Tibial nerve (tissue), 4 donors: ENCODE results near the gene VEGFD. TPM values are rescaled to one million over a fixed set of nuclear protein-coding genes. Genes with fewer than 3 reads are reported as not detected.

Experiments
- DNase-seq, 2 donors: peaks; one replicate each; pipeline ENCODE4 v3.0.0-alpha.2; 2019; ENCODE audit warnings: low spot score in 2 of 2
- H3K27ac ChIP-seq, 4 donors: fragments of 200-600 bp; sonication (generic) in 3 of 4; one replicate each; pipeline ENCODE4 v1.5.1; 2017 to 2019; ENCODE audit warnings: mild to moderate bottlenecking in 1 of 4
- H3K27me3 ChIP-seq, 2 donors: fragments of 200-600 bp; sonication (generic) in 1 of 2; one replicate each; pipeline versions ENCODE4 v1.5.1 to v1.6.0; 2017 to 2019
- H3K36me3 ChIP-seq, 3 donors: fragments of 200-600 bp; sonication (generic); one replicate each; pipeline ENCODE4 v1.5.1; 2018 to 2019
- H3K4me1 ChIP-seq, 4 donors: fragments of 200-600 bp; sonication (generic) in 3 of 4; one replicate each; pipeline ENCODE4 v1.5.1; 2017 to 2019
- H3K4me3 ChIP-seq, 4 donors: fragments of 200-600 bp; sonication (generic) in 3 of 4; one replicate each; pipeline ENCODE4 v1.5.1; 2017 to 2019; ENCODE audit warnings: mild to moderate bottlenecking in 1 of 4, moderate library complexity in 1 of 4
- H3K9me3 ChIP-seq, 4 donors: fragments of 200-600 bp; sonication (generic) in 3 of 4; one replicate each; pipeline ENCODE4 v1.5.1; 2017 to 2019
- EP300 ChIP-seq, 2 donors: sonication (generic); formaldehyde crosslinking; IDR thresholded peaks; one replicate each; pipeline ENCODE4 v1.6.1; 2017; ENCODE audit warnings: antibody characterized with exemption in 2 of 2, mild to moderate bottlenecking in 1 of 2
- POLR2A ChIP-seq, 2 donors: fragments of 450-650 bp; IDR thresholded peaks; one replicate each; pipeline ENCODE4 v1.6.1; 2017; ENCODE audit warnings: antibody characterized with exemption in 2 of 2, mild to moderate bottlenecking in 2 of 2, moderate library complexity in 2 of 2
- WGBS, 2 donors: methylation state at CpG; one replicate each; pipeline ENCODE4 v1.1.5; 2018; 5-methylcytosine and 5-hydroxymethylcytosine counted together
- total RNA-seq, 4 donors: library from RNA; depleted of rRNA; stranded (reverse); fragments of >200 nt; gene quantifications; one replicate each; pipeline ENCODE4 v1.1.0, GENCODE V29; 2016
- TF ChIP-seq, protein P1 (sequence below), 5 experiments: fragments of 200-600 bp in 3 of 5; fragments of 450-650 bp in 2 of 5; sonication (generic) in 3 of 5; IDR thresholded peaks; one replicate each; pipeline ENCODE4 v1.5.1; 2016 to 2019; ENCODE audit warnings: antibody characterized with exemption in 5 of 5, mild to moderate bottlenecking in 3 of 5, moderate library complexity in 2 of 5

The VEGFD gene
- total RNA-seq, 4 donors from 2014 or later: 1.5 to 5.0 (median 1.8) TPM

DNA sequence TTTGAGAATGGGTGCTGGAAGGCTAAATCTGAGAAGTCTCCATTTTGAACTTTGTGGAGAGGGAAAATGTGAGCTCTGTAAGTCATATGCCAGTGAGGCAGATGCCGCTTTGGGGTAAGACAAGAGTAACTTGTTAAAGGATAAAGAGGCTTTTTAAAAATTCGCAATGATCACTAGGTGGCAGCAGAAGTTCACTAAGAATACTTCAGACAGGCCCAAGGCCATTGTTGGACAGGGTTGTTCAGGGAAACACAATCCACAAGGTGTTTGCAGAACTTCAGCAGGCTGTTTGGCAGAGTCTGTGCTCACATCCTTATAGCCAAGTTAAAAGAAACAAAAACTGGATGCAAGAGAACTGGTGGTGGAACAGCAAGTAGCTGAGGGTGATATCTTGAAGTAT lies 35.2 kb downstream of the VEGFD start:
- Histone ChIP-seq H3K9me3 (no peaks in the 10 kb centered on the region), H3K36me3 (no peaks in the 10 kb centered on the region), H3K4me3 (no peak overlapping the region), H3K4me1 (no peaks in the 10 kb centered on the region), H3K27me3 (peaks cover 0 to 3% of the 10 kb centered on the region in 2 donors), H3K27ac (no peak overlapping the region)
- DNase-seq: peak in 1 of 2 donors; percentile 67
- WGBS, 2 donors: 18 to 28% methylated on average over 2 of the region's 2 CpGs
- TF ChIP-seq POLR2A (IDR thresholded peaks at IDR 0.05) (no peak), EP300 (IDR thresholded peaks at IDR 0.05) (no peak)
- TF ChIP-seq, protein P1, sequence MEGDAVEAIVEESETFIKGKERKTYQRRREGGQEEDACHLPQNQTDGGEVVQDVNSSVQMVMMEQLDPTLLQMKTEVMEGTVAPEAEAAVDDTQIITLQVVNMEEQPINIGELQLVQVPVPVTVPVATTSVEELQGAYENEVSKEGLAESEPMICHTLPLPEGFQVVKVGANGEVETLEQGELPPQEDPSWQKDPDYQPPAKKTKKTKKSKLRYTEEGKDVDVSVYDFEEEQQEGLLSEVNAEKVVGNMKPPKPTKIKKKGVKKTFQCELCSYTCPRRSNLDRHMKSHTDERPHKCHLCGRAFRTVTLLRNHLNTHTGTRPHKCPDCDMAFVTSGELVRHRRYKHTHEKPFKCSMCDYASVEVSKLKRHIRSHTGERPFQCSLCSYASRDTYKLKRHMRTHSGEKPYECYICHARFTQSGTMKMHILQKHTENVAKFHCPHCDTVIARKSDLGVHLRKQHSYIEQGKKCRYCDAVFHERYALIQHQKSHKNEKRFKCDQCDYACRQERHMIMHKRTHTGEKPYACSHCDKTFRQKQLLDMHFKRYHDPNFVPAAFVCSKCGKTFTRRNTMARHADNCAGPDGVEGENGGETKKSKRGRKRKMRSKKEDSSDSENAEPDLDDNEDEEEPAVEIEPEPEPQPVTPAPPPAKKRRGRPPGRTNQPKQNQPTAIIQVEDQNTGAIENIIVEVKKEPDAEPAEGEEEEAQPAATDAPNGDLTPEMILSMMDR (IDR thresholded peaks at IDR 0.05): peak; percentile 34 to 56 (median 47)

DNA sequence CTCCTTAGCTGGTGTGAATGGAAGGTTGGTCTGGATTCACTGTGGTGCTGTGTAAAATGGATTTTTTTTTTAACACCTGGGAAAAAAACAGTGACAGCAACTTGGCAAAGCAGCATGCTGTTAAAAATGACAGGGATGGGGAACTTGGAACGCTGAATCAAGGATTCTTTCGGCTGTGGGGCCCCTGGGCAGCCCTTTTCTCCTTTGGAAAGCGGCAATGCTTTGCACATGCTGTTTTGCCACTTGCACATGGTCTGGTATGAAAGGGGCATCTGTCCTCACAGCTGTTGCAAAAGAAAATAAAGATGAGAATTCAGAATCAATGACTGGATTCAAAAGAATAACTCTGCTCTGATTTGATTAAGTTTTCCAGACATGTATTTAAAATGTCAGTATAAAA lies 38.2 kb downstream of the VEGFD start:
- Histone ChIP-seq H3K9me3 (no peaks in the 10 kb centered on the region), H3K27ac (no peak overlapping the region), H3K27me3 (peaks cover 0 to 3% of the 10 kb centered on the region in 2 donors), H3K36me3 (no peaks in the 10 kb centered on the region), H3K4me1 (no peaks in the 10 kb centered on the region), H3K4me3 (no peak overlapping the region)
- no peak for DNase-seq
- TF ChIP-seq, protein P1 (IDR thresholded peaks at IDR 0.05): no peak
- TF ChIP-seq EP300 (IDR thresholded peaks at IDR 0.05) (no peak), POLR2A (IDR thresholded peaks at IDR 0.05) (no peak)
- 62 to 65% methylated on average over 3 of the region's 3 CpGs for WGBS, 2 donors

DNA sequence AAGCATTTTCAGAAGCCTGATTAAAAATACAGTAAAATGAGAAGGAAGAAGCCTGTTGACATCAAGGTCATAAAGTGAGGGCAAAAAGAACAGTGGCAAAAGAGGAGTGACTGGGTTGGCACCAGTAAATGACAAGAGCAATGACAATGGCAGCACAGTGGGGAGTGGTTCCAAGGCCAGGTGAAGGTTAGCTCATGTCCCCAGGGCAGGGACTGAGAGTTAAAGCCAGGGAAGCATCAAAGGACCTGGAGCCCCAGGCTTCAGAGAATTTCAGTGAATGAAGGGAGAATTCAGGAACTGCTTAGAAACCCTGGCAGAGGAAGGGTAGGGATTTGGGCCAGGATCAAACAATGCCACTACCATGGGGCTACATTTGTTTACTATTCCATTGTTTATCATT lies 40.1 kb downstream of the VEGFD start:
- TF ChIP-seq POLR2A (IDR thresholded peaks at IDR 0.05): no peak
- TF ChIP-seq, protein P1 (IDR thresholded peaks at IDR 0.05): no peak
- no peak for TF ChIP-seq EP300 (IDR thresholded peaks at IDR 0.05)
- Histone ChIP-seq H3K4me1 (no peaks in the 10 kb centered on the region), H3K27me3 (peaks cover 0 to 3% of the 10 kb centered on the region in 2 donors)

DNA sequence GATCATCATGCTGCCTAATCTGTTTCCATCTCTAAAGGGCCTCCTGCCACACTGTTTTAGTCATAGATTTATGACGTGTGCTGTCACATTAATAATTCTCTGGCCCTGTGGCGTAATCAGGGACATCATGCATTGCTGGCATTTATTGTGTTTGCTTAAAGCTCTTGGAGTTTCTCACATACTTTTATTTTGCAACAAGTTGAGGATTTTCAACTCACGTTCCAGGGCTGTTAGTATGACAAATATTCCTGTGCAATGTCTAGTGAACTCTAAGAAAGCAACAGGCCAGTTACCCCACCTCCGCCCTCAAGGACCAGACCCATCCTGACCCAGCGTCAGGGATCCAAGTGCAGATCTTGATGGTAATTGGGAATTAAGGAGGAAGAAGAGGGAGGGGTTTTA lies 41.1 kb downstream of the VEGFD start:
- no peaks in the 10 kb centered on the region for H3K9me3 ChIP-seq
- H3K4me3 ChIP-seq: no peak overlapping the region
- no peaks in the 10 kb centered on the region for H3K36me3 ChIP-seq
- H3K27me3 ChIP-seq: peaks cover 0 to 3% of the 10 kb centered on the region in 2 donors
- no peak for DNase-seq
- no peak overlapping the region for H3K27ac ChIP-seq
- H3K4me1 ChIP-seq: no peaks in the 10 kb centered on the region
- TF ChIP-seq EP300 (IDR thresholded peaks at IDR 0.05): no peak
- TF ChIP-seq POLR2A (IDR thresholded peaks at IDR 0.05): no peak
- TF ChIP-seq, protein P1 (IDR thresholded peaks at IDR 0.05): no peak
- WGBS, 2 donors: 60 to 75% methylated on average over 5 of the region's 5 CpGs

More for the DNA sequence above, 40.1 kb downstream of the VEGFD start:
- DNase-seq: no peak
- H3K27ac ChIP-seq: no peak overlapping the region
- no peaks in the 10 kb centered on the region for H3K9me3 ChIP-seq
- no peak overlapping the region for H3K4me3 ChIP-seq
- H3K36me3 ChIP-seq: no peaks in the 10 kb centered on the region

DNA sequence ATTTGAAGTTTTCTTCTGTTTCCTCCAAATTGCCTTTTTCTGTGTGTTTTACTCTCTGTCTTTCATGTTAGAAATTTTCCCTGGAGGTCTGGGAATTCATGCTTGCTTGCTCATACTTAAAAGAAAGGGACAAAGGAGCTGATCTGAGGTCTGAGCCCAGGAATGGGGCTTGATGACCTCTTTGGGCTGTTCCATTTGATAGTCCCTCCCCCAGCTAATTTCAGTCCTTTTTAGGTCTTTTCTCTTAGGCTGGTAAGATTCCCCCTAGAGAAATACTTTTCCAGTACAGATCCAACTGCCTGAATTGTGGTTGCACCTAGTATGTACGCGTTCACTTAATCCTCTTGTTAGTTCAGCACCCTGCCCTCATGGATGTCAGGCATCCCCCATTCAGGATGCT lies 43.3 kb downstream of the VEGFD start:
- peaks cover 0 to 2% of the 10 kb centered on the region in 2 donors for H3K27me3 ChIP-seq
- H3K4me1 ChIP-seq: peaks cover 0 to 3% (median 0%) of the 10 kb centered on the region in 4 donors
- H3K27ac ChIP-seq: no peak overlapping the region
- TF ChIP-seq, protein P1 (IDR thresholded peaks at IDR 0.05): no peak
- TF ChIP-seq EP300 (IDR thresholded peaks at IDR 0.05) (no peak), POLR2A (IDR thresholded peaks at IDR 0.05) (no peak)
- WGBS, 2 donors: 79 to 83% methylated on average over 2 of the region's 2 CpGs
- no peak overlapping the region for H3K4me3 ChIP-seq
- no peaks in the 10 kb centered on the region for H3K9me3 ChIP-seq
- H3K36me3 ChIP-seq: no peaks in the 10 kb centered on the region
- DNase-seq: no peak
